Hepatocyte (in vitro differentiated cells): ENCODE data around the gene SEMA3G.

Source experiments
- CTCF ChIP-seq: fragments of 200-600 bp; sonication (generic); IDR thresholded peaks from 2 replicates; pipeline ENCODE4 v1.5.1; 2016; ENCODE audit warnings: antibody characterized with exemption, mild to moderate bottlenecking; ENCODE audit not compliant: poor library complexity
- EZH2 ChIP-seq: fragments of 200-600 bp; sonication (generic); IDR thresholded peaks from 2 replicates; pipeline ENCODE4 v1.6.1; 2016; ENCODE audit warnings: antibody characterized with exemption, mild to moderate bottlenecking, borderline replicate concordance
- EZH2phosphoT487 ChIP-seq: fragments of 200-600 bp; sonication (generic); IDR thresholded peaks from one replicate; pipeline ENCODE4 v1.6.1; 2018; ENCODE audit warnings: antibody characterized with exemption, mild to moderate bottlenecking, low read depth, moderate library complexity; ENCODE audit not compliant: unreplicated experiment, severe bottlenecking

- TF ChIP-seq EZH2 = no peak
- no peak for TF ChIP-seq CTCF
- no peak for TF ChIP-seq EZH2phosphoT487
These were observed 10.0 kb upstream of the SEMA3G start for GRCh38 chr3:52454938-52455282.
